Activated naive CD8-positive, alpha-beta T cell treated with anti-CD3 and anti-CD28 coated beads, Interleukin-2, amount 50 U/mL, for 24 hours (primary cell): Measurements from ENCODE around the gene CD83.
A peak's percentile ranks its signal among the peaks of the same experiment; 100 is the strongest.

Experiments
- ATAC-seq: fragments of 150-1000 bp; cut with Tn5 transposase; one replicate; pipeline ENCODE4 v1.10.0; 2021
- DNase-seq: peaks from one replicate; pipeline ENCODE4 v3.0.0; 2021
- H3K27ac Mint-ChIP-seq: one replicate; pipeline ENCODE4 v1.8.0; 2021; ENCODE audit warnings: mild to moderate bottlenecking, mixed read lengths
- H3K27me3 Mint-ChIP-seq: one replicate; pipeline ENCODE4 v1.8.0; 2021; ENCODE audit warnings: mixed read lengths
- H3K36me3 Mint-ChIP-seq: one replicate; pipeline ENCODE4 v1.8.0; 2021; ENCODE audit warnings: low read depth, mixed read lengths
- H3K4me1 Mint-ChIP-seq: one replicate; pipeline ENCODE4 v1.8.0; 2021; ENCODE audit warnings: mixed read lengths
- H3K4me3 Mint-ChIP-seq: one replicate; pipeline ENCODE4 v1.8.0; 2021; ENCODE audit warnings: mild to moderate bottlenecking, moderate library complexity, mixed read lengths
- H3K9me3 Mint-ChIP-seq: one replicate; pipeline ENCODE4 v1.8.0; 2021; ENCODE audit warnings: mixed read lengths

Gene CD83

GRCh38 chr6:14105547-14105946 lies 12.0 kb upstream of the CD83 start:
- H3K27me3 Mint-ChIP-seq = peaks cover 4% of the 10 kb centered on the region
- DNase-seq = no peak
- ATAC-seq = no peak
- peaks cover 21% of the 10 kb centered on the region for H3K9me3 Mint-ChIP-seq
- peaks cover 7% of the 10 kb centered on the region for H3K36me3 Mint-ChIP-seq
- H3K4me1 Mint-ChIP-seq = peaks cover 37% of the 10 kb centered on the region
- no peak overlapping the region for H3K27ac Mint-ChIP-seq
- no peak overlapping the region for H3K4me3 Mint-ChIP-seq

GRCh38 chr6:14107000-14107399 lies 10.6 kb upstream of the CD83 start:
- ATAC-seq = no peak
- no peak overlapping the region for H3K4me3 Mint-ChIP-seq
- peaks cover 7% of the 10 kb centered on the region for H3K36me3 Mint-ChIP-seq
- DNase-seq = no peak
- H3K4me1 Mint-ChIP-seq = peaks cover 36% of the 10 kb centered on the region
- peaks cover 2% of the 10 kb centered on the region for H3K27me3 Mint-ChIP-seq
- H3K9me3 Mint-ChIP-seq = peaks cover 21% of the 10 kb centered on the region
- H3K27ac Mint-ChIP-seq = peak overlapping the region; percentile 92

- peaks cover 2% of the 10 kb centered on the region for H3K27me3 Mint-ChIP-seq
- peak overlapping the region; percentile 64 for H3K4me3 Mint-ChIP-seq
- H3K27ac Mint-ChIP-seq = peak overlapping the region; percentile 92
- H3K36me3 Mint-ChIP-seq = peaks cover 7% of the 10 kb centered on the region
- ATAC-seq = no peak
- H3K9me3 Mint-ChIP-seq = peaks cover 21% of the 10 kb centered on the region
- H3K4me1 Mint-ChIP-seq = peaks cover 36% of the 10 kb centered on the region
- no peak for DNase-seq
These were observed 9.7 kb upstream of the CD83 start for GRCh38 chr6:14107711-14108494.

- ATAC-seq = peak; percentile 76
- Mint-ChIP-seq H3K4me3 (peak overlapping the region; percentile 64), H3K4me1 (peaks cover 36% of the 10 kb centered on the region), H3K9me3 (peaks cover 21% of the 10 kb centered on the region), H3K27ac (peak overlapping the region; percentile 92), H3K27me3 (peaks cover 2% of the 10 kb centered on the region), H3K36me3 (peaks cover 7% of the 10 kb centered on the region)
- peak; percentile 54 for DNase-seq
These were observed 8.8 kb upstream of the CD83 start for GRCh38 chr6:14108571-14109410.

GRCh38 chr6:14109411-14109826 lies 8.2 kb upstream of the CD83 start:
- Mint-ChIP-seq H3K4me1 (peaks cover 36% of the 10 kb centered on the region), H3K4me3 (peak overlapping the region; percentile 64), H3K9me3 (peaks cover 21% of the 10 kb centered on the region), H3K27ac (peak overlapping the region; percentile 92), H3K27me3 (peaks cover 2% of the 10 kb centered on the region), H3K36me3 (peaks cover 7% of the 10 kb centered on the region)
- ATAC-seq (no peak), DNase-seq (no peak)

GRCh38 chr6:14110001-14110818 lies 7.4 kb upstream of the CD83 start:
- H3K4me1 Mint-ChIP-seq = peaks cover 36% of the 10 kb centered on the region
- H3K36me3 Mint-ChIP-seq = peaks cover 7% of the 10 kb centered on the region
- H3K27me3 Mint-ChIP-seq = peaks cover 2% of the 10 kb centered on the region
- ATAC-seq = peak; percentile 44
- H3K9me3 Mint-ChIP-seq = peaks cover 21% of the 10 kb centered on the region
- peak; percentile 22 for DNase-seq
- peak overlapping the region; percentile 92 for H3K27ac Mint-ChIP-seq
- peak overlapping the region; percentile 64 for H3K4me3 Mint-ChIP-seq

GRCh38 chr6:14113976-14114375 lies 3.6 kb upstream of the CD83 start:
- no peaks in the 10 kb centered on the region for H3K9me3 Mint-ChIP-seq
- peaks cover 2% of the 10 kb centered on the region for H3K27me3 Mint-ChIP-seq
- no peak overlapping the region for H3K4me3 Mint-ChIP-seq
- H3K27ac Mint-ChIP-seq = no peak overlapping the region
- ATAC-seq (no peak), DNase-seq (no peak)
- H3K36me3 Mint-ChIP-seq = peaks cover 10% of the 10 kb centered on the region
- H3K4me1 Mint-ChIP-seq = peaks cover 33% of the 10 kb centered on the region

GRCh38 chr6:14118091-14118439 lies 493 bp downstream of the CD83 start:
- Mint-ChIP-seq H3K4me3 (peak overlapping the region; percentile 97), H3K36me3 (peaks cover 48% of the 10 kb centered on the region), H3K27me3 (no peaks in the 10 kb centered on the region), H3K27ac (peak overlapping the region; percentile 90), H3K9me3 (no peaks in the 10 kb centered on the region), H3K4me1 (peaks cover 53% of the 10 kb centered on the region)
- no peak for DNase-seq
- peak; percentile 4 for ATAC-seq

GRCh38 chr6:14118446-14118845 lies 874 bp downstream of the CD83 start:
- Mint-ChIP-seq H3K4me1 (peaks cover 56% of the 10 kb centered on the region), H3K36me3 (peaks cover 50% of the 10 kb centered on the region), H3K27ac (peak overlapping the region; percentile 90)

GRCh38 chr6:14119784-14120183 lies 2.2 kb downstream of the CD83 start:
- no peaks in the 10 kb centered on the region for H3K9me3 Mint-ChIP-seq
- peak overlapping the region; percentile 46 for H3K27ac Mint-ChIP-seq
- no peaks in the 10 kb centered on the region for H3K27me3 Mint-ChIP-seq
- peaks cover 63% of the 10 kb centered on the region for H3K4me1 Mint-ChIP-seq
- peaks cover 59% of the 10 kb centered on the region for H3K36me3 Mint-ChIP-seq
- ATAC-seq (no peak), DNase-seq (no peak)
- peak overlapping the region; percentile 97 for H3K4me3 Mint-ChIP-seq

More at GRCh38 chr6:14118446-14118845, 874 bp downstream of the CD83 start:
- Mint-ChIP-seq H3K4me3 (peak overlapping the region; percentile 97), H3K9me3 (no peaks in the 10 kb centered on the region), H3K27me3 (no peaks in the 10 kb centered on the region)
- ATAC-seq = no peak
- DNase-seq = no peak

- Mint-ChIP-seq H3K4me1 (peaks cover 66% of the 10 kb centered on the region), H3K27me3 (no peaks in the 10 kb centered on the region), H3K36me3 (peaks cover 66% of the 10 kb centered on the region), H3K4me3 (peak overlapping the region; percentile 97), H3K9me3 (no peaks in the 10 kb centered on the region), H3K27ac (peak overlapping the region; percentile 39)
- DNase-seq (no peak), ATAC-seq (no peak)
These were observed 3.0 kb downstream of the CD83 start for GRCh38 chr6:14120546-14120945.

GRCh38 chr6:14121936-14122344 lies 4.4 kb downstream of the CD83 start:
- Mint-ChIP-seq H3K4me1 (peaks cover 70% of the 10 kb centered on the region), H3K36me3 (peaks cover 74% of the 10 kb centered on the region)

GRCh38 chr6:14123386-14124111 lies 6.0 kb downstream of the CD83 start:
- ATAC-seq = no peak
- Mint-ChIP-seq H3K9me3 (no peaks in the 10 kb centered on the region), H3K4me1 (peaks cover 73% of the 10 kb centered on the region), H3K27me3 (no peaks in the 10 kb centered on the region), H3K36me3 (peaks cover 78% of the 10 kb centered on the region), H3K4me3 (peak overlapping the region; percentile 58), H3K27ac (peak overlapping the region; percentile 68)
- DNase-seq = no peak

More at GRCh38 chr6:14121936-14122344, 4.4 kb downstream of the CD83 start:
- Mint-ChIP-seq H3K4me3 (peak overlapping the region; percentile 97), H3K9me3 (no peaks in the 10 kb centered on the region), H3K27ac (peak overlapping the region; percentile 78), H3K27me3 (no peaks in the 10 kb centered on the region)
- ATAC-seq = peak; percentile 70
- peak; percentile 34 for DNase-seq

- H3K4me1 Mint-ChIP-seq = peaks cover 63% of the 10 kb centered on the region
These were observed 7.8 kb downstream of the CD83 start for GRCh38 chr6:14125346-14125745.

More at GRCh38 chr6:14125346-14125745, 7.8 kb downstream of the CD83 start:
- peak overlapping the region; percentile 20 for H3K27ac Mint-ChIP-seq
- peaks cover 70% of the 10 kb centered on the region for H3K36me3 Mint-ChIP-seq
- no peaks in the 10 kb centered on the region for H3K27me3 Mint-ChIP-seq
- no peak overlapping the region for H3K4me3 Mint-ChIP-seq
- no peaks in the 10 kb centered on the region for H3K9me3 Mint-ChIP-seq
- DNase-seq (no peak), ATAC-seq (no peak)
